ENCODE measurements around the gene KIF7. TPM values are rescaled to one million over a fixed set of nuclear protein-coding genes. Genes with fewer than 3 reads are reported as not detected.

Gene KIF7
- total and polyA plus RNA-seq, 2 donors (not counting 1 experiment from before 2014, with no cell fraction given): 2.9 to 11.4 TPM

GRCh38 chr15:89669309-89669865 lies 14.1 kb upstream of the KIF7 start:
- DNase-seq (ENCODE audit: low read depth in 2 of 2): no peak
- no peaks in the 10 kb centered on the region for H4K20me1 ChIP-seq (ENCODE audit: control insufficient read depth, extremely low read depth, insufficient read depth, low read length)
- H3K79me2 ChIP-seq (ENCODE audit: control insufficient read depth, insufficient read depth, low read length): no peaks in the 10 kb centered on the region
- no peak overlapping the region for H3K9ac ChIP-seq (ENCODE audit: insufficient read depth, low read length)
- TF ChIP-seq EZH2 (IDR thresholded peaks at IDR 0.05; ENCODE audit: low read length, missing control alignments): no peak
- no peak for TF ChIP-seq CTCF (conservative IDR thresholded peaks at IDR 0.05 in 1 of 2, IDR thresholded peaks at IDR 0.05 in 1 of 2; ENCODE audit: low read depth in 1 of 2, low read length in 2 of 2)
- no peaks in the 10 kb centered on the region for H3K27me3 ChIP-seq (ENCODE audit: control insufficient read depth, insufficient read depth, low read length)
- H3K4me1 ChIP-seq (ENCODE audit: control insufficient read depth, extremely low read depth, insufficient read depth, low read length): no peaks in the 10 kb centered on the region
- H3K36me3 ChIP-seq (ENCODE audit: control insufficient read depth, insufficient read depth, low read length): no peaks in the 10 kb centered on the region
- no peak overlapping the region for H3K4me3 ChIP-seq (replicated peaks in 1 of 4; ENCODE audit: control extremely low read depth in 1 of 4, insufficient read depth in 1 of 4, low read depth in 3 of 4, low read length in 4 of 4)
- no peaks in the 10 kb centered on the region for H3K9me3 ChIP-seq (ENCODE audit: control insufficient read depth, insufficient read depth, low read depth, low read length)
- no peak overlapping the region for H3K4me2 ChIP-seq (ENCODE audit: extremely low read depth, insufficient read depth, low read length)
- no peak overlapping the region for H3K27ac ChIP-seq (ENCODE audit: insufficient read depth, low read length)
- no peak overlapping the region for H2AFZ ChIP-seq (ENCODE audit: low read length)

DNA sequence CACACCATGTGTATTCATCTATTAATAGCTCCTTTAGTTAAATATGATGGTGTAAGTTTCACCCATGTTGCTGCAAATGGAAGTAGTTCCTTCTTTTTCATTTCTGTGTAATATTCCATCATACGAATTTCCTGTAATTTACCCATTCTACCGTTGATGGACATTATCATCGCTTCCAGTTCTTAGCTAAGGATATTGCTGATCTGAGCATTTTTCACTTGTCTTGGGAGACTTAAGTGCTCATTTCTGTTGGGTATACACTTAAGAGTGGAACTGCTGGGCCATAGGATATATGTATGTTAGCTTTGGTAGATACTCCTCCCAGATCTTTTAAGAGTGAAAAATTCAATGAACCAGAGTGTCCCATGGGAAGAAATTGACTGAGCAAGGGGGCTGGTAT lies 12.9 kb upstream of the KIF7 start:
- no peak overlapping the region for H3K4me3 ChIP-seq (replicated peaks in 1 of 4; ENCODE audit: control extremely low read depth in 1 of 4, insufficient read depth in 1 of 4, low read depth in 3 of 4, low read length in 4 of 4)
- H3K9ac ChIP-seq (ENCODE audit: insufficient read depth, low read length): no peak overlapping the region
- TF ChIP-seq EZH2 (IDR thresholded peaks at IDR 0.05; ENCODE audit: low read length, missing control alignments) (no peak), CTCF (conservative IDR thresholded peaks at IDR 0.05 in 1 of 2, IDR thresholded peaks at IDR 0.05 in 1 of 2; ENCODE audit: low read depth in 1 of 2, low read length in 2 of 2) (no peak)
- no peaks in the 10 kb centered on the region for H4K20me1 ChIP-seq (ENCODE audit: control insufficient read depth, extremely low read depth, insufficient read depth, low read length)
- DNase-seq (ENCODE audit: low read depth in 2 of 2): no peak
- H3K79me2 ChIP-seq (ENCODE audit: control insufficient read depth, insufficient read depth, low read length): no peaks in the 10 kb centered on the region
- no peak overlapping the region for H3K27ac ChIP-seq (ENCODE audit: insufficient read depth, low read length)
- no peaks in the 10 kb centered on the region for H3K36me3 ChIP-seq (ENCODE audit: control insufficient read depth, insufficient read depth, low read length)
- no peaks in the 10 kb centered on the region for H3K9me3 ChIP-seq (ENCODE audit: control insufficient read depth, insufficient read depth, low read depth, low read length)
- H3K4me2 ChIP-seq (ENCODE audit: extremely low read depth, insufficient read depth, low read length): no peak overlapping the region
- H2AFZ ChIP-seq (ENCODE audit: low read length): no peak overlapping the region
- H3K4me1 ChIP-seq (ENCODE audit: control insufficient read depth, extremely low read depth, insufficient read depth, low read length): peaks cover 3% of the 10 kb centered on the region
- no peaks in the 10 kb centered on the region for H3K27me3 ChIP-seq (ENCODE audit: control insufficient read depth, insufficient read depth, low read length)

DNA sequence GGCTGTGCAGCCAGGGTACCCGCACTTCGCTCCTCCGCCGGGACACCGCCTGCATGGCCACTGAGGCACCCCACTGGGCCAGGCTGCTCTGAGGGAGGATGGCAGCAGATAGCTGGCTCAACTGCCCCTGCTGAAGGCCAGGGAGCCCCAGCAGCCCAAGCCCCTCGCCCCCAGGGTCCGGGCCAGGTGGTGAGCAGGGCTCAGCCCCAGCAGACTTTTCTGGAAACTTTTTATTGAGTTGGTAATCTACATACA lies 12.4 kb upstream of the KIF7 start:
- no peak overlapping the region for H2AFZ ChIP-seq (ENCODE audit: low read length)
- no peaks in the 10 kb centered on the region for H3K36me3 ChIP-seq (ENCODE audit: control insufficient read depth, insufficient read depth, low read length)

More for the DNA sequence above, 12.4 kb upstream of the KIF7 start:
- DNase-seq (ENCODE audit: low read depth in 2 of 2): no peak
- Histone ChIP-seq H3K4me1 (ENCODE audit: control insufficient read depth, extremely low read depth, insufficient read depth, low read length) (peaks cover 6% of the 10 kb centered on the region), H3K9me3 (ENCODE audit: control insufficient read depth, insufficient read depth, low read depth, low read length) (no peaks in the 10 kb centered on the region), H3K4me2 (ENCODE audit: extremely low read depth, insufficient read depth, low read length) (no peak overlapping the region), H3K9ac (ENCODE audit: insufficient read depth, low read length) (no peak overlapping the region), H3K79me2 (ENCODE audit: control insufficient read depth, insufficient read depth, low read length) (no peaks in the 10 kb centered on the region), H3K27ac (ENCODE audit: insufficient read depth, low read length) (no peak overlapping the region), H3K27me3 (ENCODE audit: control insufficient read depth, insufficient read depth, low read length) (no peaks in the 10 kb centered on the region), H3K4me3 (replicated peaks in 1 of 4; ENCODE audit: control extremely low read depth in 1 of 4, insufficient read depth in 1 of 4, low read depth in 3 of 4, low read length in 4 of 4) (no peak overlapping the region), H4K20me1 (ENCODE audit: control insufficient read depth, extremely low read depth, insufficient read depth, low read length) (no peaks in the 10 kb centered on the region)
- TF ChIP-seq CTCF (conservative IDR thresholded peaks at IDR 0.05 in 1 of 2, IDR thresholded peaks at IDR 0.05 in 1 of 2; ENCODE audit: low read depth in 1 of 2, low read length in 2 of 2) (no peak), EZH2 (IDR thresholded peaks at IDR 0.05; ENCODE audit: low read length, missing control alignments) (no peak)

Measured in fibroblast of lung (primary cell).